Measurements from ENCODE around the gene GKN1.

GRCh38 chr2:68997401-68997800 lies 23.0 kb downstream of the GKN1 start:
- TF ChIP-seq CTCF (conservative IDR thresholded peaks at IDR 0.05; ENCODE audit: low read length) = no peak
- TF ChIP-seq EZH2phosphoT487 (IDR thresholded peaks at IDR 0.05; ENCODE audit: borderline replicate concordance) = no peak

Measured in Loucy (cell line).